ENCODE results near the gene CTNNA3. TPM values are rescaled to one million over a fixed set of nuclear protein-coding genes. Genes with fewer than 3 reads are reported as not detected.

Gene CTNNA3
- polyA plus RNA-seq, 1 experiment: 0.26 TPM

DNA sequence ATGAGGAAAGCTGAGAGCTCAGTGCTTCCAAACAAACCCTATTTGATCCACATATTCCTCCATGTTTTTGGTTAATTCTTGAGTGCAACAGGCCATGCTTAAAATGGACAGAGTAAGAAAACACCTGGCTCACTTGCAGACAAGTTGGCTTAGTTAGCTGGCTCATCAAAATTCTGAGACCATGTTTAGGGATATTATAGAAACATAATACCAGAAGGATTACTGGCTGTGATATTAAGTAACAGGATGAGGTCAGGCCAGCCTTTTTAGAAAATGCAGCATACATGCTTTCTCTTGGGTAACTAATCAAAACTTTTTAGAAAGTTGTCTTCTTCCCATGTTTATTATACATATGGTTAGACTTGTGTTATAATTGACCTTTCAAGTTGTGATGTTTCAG, 1637.4 kb downstream of the CTNNA3 start:
- DNase-seq (ENCODE audit: low read depth, low spot score): no peak
- ChIA-PET CTCF (no interaction called here), POLR2A (no interaction called here)
- Histone ChIP-seq H3K27ac (ENCODE audit: low read depth, low read length) (no peak overlapping the region), H3K27me3 (ENCODE audit: control insufficient read depth, insufficient read depth, low read length) (no peaks in the 10 kb centered on the region), H3K4me3 (ENCODE audit: low read depth, low read length) (no peak overlapping the region), H3K9me3 (ENCODE audit: control insufficient read depth, insufficient read depth, low read length) (no peaks in the 10 kb centered on the region)
- TF ChIP-seq, protein P1, sequence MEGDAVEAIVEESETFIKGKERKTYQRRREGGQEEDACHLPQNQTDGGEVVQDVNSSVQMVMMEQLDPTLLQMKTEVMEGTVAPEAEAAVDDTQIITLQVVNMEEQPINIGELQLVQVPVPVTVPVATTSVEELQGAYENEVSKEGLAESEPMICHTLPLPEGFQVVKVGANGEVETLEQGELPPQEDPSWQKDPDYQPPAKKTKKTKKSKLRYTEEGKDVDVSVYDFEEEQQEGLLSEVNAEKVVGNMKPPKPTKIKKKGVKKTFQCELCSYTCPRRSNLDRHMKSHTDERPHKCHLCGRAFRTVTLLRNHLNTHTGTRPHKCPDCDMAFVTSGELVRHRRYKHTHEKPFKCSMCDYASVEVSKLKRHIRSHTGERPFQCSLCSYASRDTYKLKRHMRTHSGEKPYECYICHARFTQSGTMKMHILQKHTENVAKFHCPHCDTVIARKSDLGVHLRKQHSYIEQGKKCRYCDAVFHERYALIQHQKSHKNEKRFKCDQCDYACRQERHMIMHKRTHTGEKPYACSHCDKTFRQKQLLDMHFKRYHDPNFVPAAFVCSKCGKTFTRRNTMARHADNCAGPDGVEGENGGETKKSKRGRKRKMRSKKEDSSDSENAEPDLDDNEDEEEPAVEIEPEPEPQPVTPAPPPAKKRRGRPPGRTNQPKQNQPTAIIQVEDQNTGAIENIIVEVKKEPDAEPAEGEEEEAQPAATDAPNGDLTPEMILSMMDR (IDR thresholded peaks at IDR 0.05; ENCODE audit: low read depth, low read length): no peak

DNA sequence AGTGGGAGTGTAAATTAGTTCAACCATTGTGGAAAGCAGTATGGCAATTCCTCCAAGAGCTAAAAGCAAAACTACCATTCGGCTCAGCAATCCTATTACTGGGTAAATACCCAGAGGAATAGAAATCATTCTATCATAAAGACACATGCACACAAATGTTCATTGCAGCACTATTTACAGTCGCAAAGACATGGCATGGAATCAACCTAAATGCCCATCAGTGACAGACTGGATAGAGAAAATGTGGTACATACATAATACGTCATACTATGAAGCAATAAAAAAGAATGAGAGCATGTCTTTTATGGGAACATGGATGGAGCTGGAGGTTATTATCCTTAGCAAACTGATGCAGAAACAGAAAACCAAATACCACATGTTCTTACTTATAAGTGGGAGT, 1646.7 kb downstream of the CTNNA3 start:
- Histone ChIP-seq H3K9me3 (ENCODE audit: control insufficient read depth, insufficient read depth, low read length) (peaks cover 5% of the 10 kb centered on the region; the same call in 1 of the 2 replicates), H3K27ac (ENCODE audit: low read depth, low read length) (no peak overlapping the region), H3K27me3 (ENCODE audit: control insufficient read depth, insufficient read depth, low read length) (no peaks in the 10 kb centered on the region), H3K4me3 (ENCODE audit: low read depth, low read length) (no peak overlapping the region)
- ChIA-PET POLR2A (no interaction called here), CTCF (no interaction called here)
- DNase-seq (ENCODE audit: low read depth, low spot score): no peak
- TF ChIP-seq, protein P1 (IDR thresholded peaks at IDR 0.05; ENCODE audit: low read depth, low read length): no peak

DNA sequence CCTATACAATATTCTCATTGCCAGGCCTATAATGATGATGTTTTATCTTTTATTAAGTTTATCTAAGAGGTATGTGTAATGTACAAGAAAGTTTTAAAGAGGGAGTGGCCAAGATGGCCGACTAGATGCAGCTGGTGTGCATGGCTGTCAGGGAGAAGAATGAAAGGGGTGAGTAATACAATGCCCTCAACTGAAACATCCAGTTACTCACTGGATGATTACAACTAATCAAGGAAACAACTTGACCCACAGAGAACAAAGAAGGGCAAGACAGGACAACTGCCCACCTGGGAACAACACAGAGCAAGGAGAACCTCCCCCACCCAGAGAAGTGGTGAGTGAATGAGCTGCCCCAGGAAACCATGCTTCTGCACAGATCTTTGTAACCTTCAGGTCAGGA, 1650.1 kb downstream of the CTNNA3 start:
- Histone ChIP-seq H3K4me3 (ENCODE audit: low read depth, low read length) (no peak overlapping the region), H3K9me3 (ENCODE audit: control insufficient read depth, insufficient read depth, low read length) (peaks cover 7% of the 10 kb centered on the region), H3K27ac (ENCODE audit: low read depth, low read length) (no peak overlapping the region), H3K27me3 (ENCODE audit: control insufficient read depth, insufficient read depth, low read length) (no peaks in the 10 kb centered on the region)
- POLR2A ChIA-PET: no interaction called here
- TF ChIP-seq, protein P1 (IDR thresholded peaks at IDR 0.05; ENCODE audit: low read depth, low read length): no peak
- CTCF ChIA-PET: no interaction called here
- no peak for DNase-seq (ENCODE audit: low read depth, low spot score)

DNA sequence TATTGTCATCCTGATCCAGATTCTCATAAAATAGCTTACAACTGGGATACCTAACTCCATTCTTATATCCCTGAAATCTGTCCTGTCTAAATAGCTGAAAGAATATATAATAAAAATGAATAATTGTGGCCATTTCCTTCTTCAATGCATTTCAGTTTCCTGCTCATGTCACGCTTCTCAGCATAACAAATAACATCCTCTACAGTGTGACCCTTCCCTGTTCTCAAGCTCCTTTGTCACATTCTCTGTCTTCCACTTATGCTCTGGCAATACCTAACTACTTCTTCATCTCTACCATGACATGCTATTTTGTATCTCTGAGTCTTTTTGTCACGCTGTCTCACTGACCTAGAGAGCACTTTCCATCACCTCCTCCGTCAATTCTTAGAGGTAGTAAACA, 1654.2 kb downstream of the CTNNA3 start:
- ChIA-PET POLR2A (no interaction called here), CTCF (no interaction called here)
- Histone ChIP-seq H3K9me3 (ENCODE audit: control insufficient read depth, insufficient read depth, low read length) (peaks cover 7% of the 10 kb centered on the region), H3K27ac (ENCODE audit: low read depth, low read length) (no peak overlapping the region), H3K4me3 (ENCODE audit: low read depth, low read length) (no peak overlapping the region), H3K27me3 (ENCODE audit: control insufficient read depth, insufficient read depth, low read length) (no peaks in the 10 kb centered on the region)
- TF ChIP-seq, protein P1 (IDR thresholded peaks at IDR 0.05; ENCODE audit: low read depth, low read length): no peak
- DNase-seq (ENCODE audit: low read depth, low spot score): no peak

DNA sequence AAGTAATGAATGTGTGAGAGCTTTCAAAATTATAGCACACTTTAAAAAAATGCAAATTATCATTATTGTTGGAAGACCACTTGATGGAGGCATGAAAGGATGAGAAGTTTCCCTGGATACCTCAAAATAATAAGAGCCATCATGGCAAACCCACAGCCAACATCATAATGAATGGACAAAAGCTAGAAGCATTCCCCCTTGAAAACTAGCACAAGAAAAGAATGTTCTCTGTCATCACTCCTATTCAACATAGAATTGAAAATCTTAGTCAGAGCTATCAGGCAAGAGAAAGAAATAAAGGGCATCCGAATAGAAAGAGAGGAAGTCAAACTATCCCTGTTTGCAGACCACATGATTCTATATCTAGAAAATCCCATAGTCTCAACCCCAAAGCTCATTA, 1657.4 kb downstream of the CTNNA3 start:
- POLR2A ChIA-PET: no interaction called here
- CTCF ChIA-PET: no interaction called here
- DNase-seq (ENCODE audit: low read depth, low spot score): no peak
- no peaks in the 10 kb centered on the region for H3K27me3 ChIP-seq (ENCODE audit: control insufficient read depth, insufficient read depth, low read length)
- TF ChIP-seq, protein P1 (IDR thresholded peaks at IDR 0.05; ENCODE audit: low read depth, low read length): no peak
- H3K9me3 ChIP-seq (ENCODE audit: control insufficient read depth, insufficient read depth, low read length): peaks cover 3% of the 10 kb centered on the region; the same call in 1 of the 2 replicates
- no peak overlapping the region for H3K4me3 ChIP-seq (ENCODE audit: low read depth, low read length)
- no peak overlapping the region for H3K27ac ChIP-seq (ENCODE audit: low read depth, low read length)
